ENCODE data around the gene ITGB1.

ITGB1 gene

DNA sequence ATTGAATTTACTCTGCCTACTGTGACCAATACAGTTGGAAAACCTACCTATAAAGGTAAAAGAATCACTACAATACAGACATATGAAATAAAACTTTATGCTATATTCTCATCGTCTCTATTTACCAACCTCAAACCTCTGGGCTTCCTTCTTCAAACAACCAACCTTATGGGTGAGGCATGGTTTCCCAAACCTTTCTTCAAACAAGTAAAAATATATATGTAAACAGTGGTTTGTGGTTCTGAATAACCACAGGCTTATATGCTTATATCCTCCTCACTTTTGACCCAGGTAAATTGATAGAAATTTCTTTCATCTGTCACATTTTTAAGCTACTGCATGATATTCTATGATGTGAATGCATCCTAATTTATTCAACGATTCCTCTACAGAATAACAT lies 103.6 kb downstream of the ITGB1 start:
- TF ChIP-seq, protein P1, sequence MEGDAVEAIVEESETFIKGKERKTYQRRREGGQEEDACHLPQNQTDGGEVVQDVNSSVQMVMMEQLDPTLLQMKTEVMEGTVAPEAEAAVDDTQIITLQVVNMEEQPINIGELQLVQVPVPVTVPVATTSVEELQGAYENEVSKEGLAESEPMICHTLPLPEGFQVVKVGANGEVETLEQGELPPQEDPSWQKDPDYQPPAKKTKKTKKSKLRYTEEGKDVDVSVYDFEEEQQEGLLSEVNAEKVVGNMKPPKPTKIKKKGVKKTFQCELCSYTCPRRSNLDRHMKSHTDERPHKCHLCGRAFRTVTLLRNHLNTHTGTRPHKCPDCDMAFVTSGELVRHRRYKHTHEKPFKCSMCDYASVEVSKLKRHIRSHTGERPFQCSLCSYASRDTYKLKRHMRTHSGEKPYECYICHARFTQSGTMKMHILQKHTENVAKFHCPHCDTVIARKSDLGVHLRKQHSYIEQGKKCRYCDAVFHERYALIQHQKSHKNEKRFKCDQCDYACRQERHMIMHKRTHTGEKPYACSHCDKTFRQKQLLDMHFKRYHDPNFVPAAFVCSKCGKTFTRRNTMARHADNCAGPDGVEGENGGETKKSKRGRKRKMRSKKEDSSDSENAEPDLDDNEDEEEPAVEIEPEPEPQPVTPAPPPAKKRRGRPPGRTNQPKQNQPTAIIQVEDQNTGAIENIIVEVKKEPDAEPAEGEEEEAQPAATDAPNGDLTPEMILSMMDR (IDR thresholded peaks at IDR 0.05; ENCODE audit: low read depth, low read length): no peak
- no peak for DNase-seq
- H3K36me3 ChIP-seq: no peaks in the 10 kb centered on the region
- H3K4me1 ChIP-seq: no peaks in the 10 kb centered on the region
- H3K27me3 ChIP-seq: no peaks in the 10 kb centered on the region
- no peaks in the 10 kb centered on the region for H3K9me3 ChIP-seq
- H3K4me3 ChIP-seq (ENCODE audit: low read depth, low read length): no peak overlapping the region

DNA sequence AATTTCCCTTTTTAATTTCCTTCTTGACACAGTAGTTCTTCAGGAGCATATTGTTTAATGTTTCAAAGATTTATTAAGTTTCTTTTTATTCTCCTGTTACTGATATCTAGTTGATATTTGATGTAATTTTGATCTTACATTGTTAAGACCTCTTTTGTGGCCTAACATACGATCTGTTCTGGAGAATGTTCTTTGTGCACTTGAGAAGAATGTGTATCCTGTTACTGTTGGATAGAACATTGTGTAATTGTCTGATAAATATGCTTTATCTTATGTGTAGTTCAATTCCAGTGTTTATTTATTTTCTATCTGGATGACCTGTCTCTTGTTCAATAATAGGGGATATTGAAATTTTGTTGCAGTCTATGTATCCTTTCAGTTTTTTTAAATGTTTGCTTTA lies 106.7 kb downstream of the ITGB1 start:
- Histone ChIP-seq H3K4me3 (ENCODE audit: low read depth, low read length) (no peak overlapping the region), H3K27me3 (no peaks in the 10 kb centered on the region), H3K4me1 (no peaks in the 10 kb centered on the region), H3K36me3 (no peaks in the 10 kb centered on the region), H3K9me3 (no peaks in the 10 kb centered on the region)
- TF ChIP-seq, protein P1 (IDR thresholded peaks at IDR 0.05; ENCODE audit: low read depth, low read length): no peak
- DNase-seq: no peak
